GM18498 (cell line): ENCODE data around the gene PDZRN4.

Source experiments
- ATAC-seq: cut with Tn5 transposase; IDR thresholded peaks from one replicate; pipeline ENCODE4 v1.9.1; 2021; ENCODE audit warnings: mild to moderate bottlenecking, moderate library complexity; ENCODE audit not compliant: unreplicated experiment

The PDZRN4 gene

GRCh38 chr12:41443690-41444089 is 255.6 kb downstream of the PDZRN4 start:
- ATAC-seq, result no peak

- ATAC-seq, result no peak
Observed at GRCh38 chr12:41452838-41453407, 264.8 kb downstream of the PDZRN4 start.

- no peak for ATAC-seq
Observed at GRCh38 chr12:41453409-41453808, 265.3 kb downstream of the PDZRN4 start.

GRCh38 chr12:41459111-41459905 is 271.2 kb downstream of the PDZRN4 start:
- no peak for ATAC-seq

- ATAC-seq, result no peak
Observed at GRCh38 chr12:41459906-41460214, 271.7 kb downstream of the PDZRN4 start.

GRCh38 chr12:41460906-41461305 is 272.8 kb downstream of the PDZRN4 start:
- ATAC-seq, result no peak

- ATAC-seq, result no peak
Observed at GRCh38 chr12:41462312-41462711, 274.2 kb downstream of the PDZRN4 start.

GRCh38 chr12:41465526-41465925 is 277.4 kb downstream of the PDZRN4 start:
- ATAC-seq, result no peak

GRCh38 chr12:41466300-41466699 is 278.2 kb downstream of the PDZRN4 start:
- ATAC-seq, result no peak

- no peak for ATAC-seq
Observed at GRCh38 chr12:41466802-41467201, 278.7 kb downstream of the PDZRN4 start.

- ATAC-seq, result no peak
Observed at GRCh38 chr12:41467591-41468325, 279.6 kb downstream of the PDZRN4 start.

- ATAC-seq, result no peak
Observed at GRCh38 chr12:41468341-41468740, 280.2 kb downstream of the PDZRN4 start.

GRCh38 chr12:41468756-41469155 is 280.6 kb downstream of the PDZRN4 start:
- no peak for ATAC-seq

- no peak for ATAC-seq
Observed at GRCh38 chr12:41473441-41473840, 285.3 kb downstream of the PDZRN4 start.

- ATAC-seq, result no peak
Observed at GRCh38 chr12:41474001-41474400, 285.9 kb downstream of the PDZRN4 start.

GRCh38 chr12:41476499-41477439 is 288.6 kb downstream of the PDZRN4 start:
- no peak for ATAC-seq

- ATAC-seq, result no peak
Observed at GRCh38 chr12:41479426-41479825, 291.3 kb downstream of the PDZRN4 start.

- no peak for ATAC-seq
Observed at GRCh38 chr12:41485203-41485602, 297.1 kb downstream of the PDZRN4 start.

- no peak for ATAC-seq
Observed at GRCh38 chr12:41486718-41487117, 298.6 kb downstream of the PDZRN4 start.

GRCh38 chr12:41496009-41496408 is 307.9 kb downstream of the PDZRN4 start:
- no peak for ATAC-seq

GRCh38 chr12:41497409-41497808 is 309.3 kb downstream of the PDZRN4 start:
- ATAC-seq, result no peak
